GM23338 (cell line): Measurements from ENCODE around the gene MELTF. TPM values are rescaled to one million over a fixed set of nuclear protein-coding genes. Genes with fewer than 3 reads are reported as not detected.

Source experiments
- ATAC-seq: fragments of 200-7000 bp; cut with Tn5 transposase; 3 replicates; pipeline ENCODE4 v1.9.1; 2020
- DNase-seq: peaks from one replicate; pipeline ENCODE4 v3.0.0-alpha.2; 2015; ENCODE audit warnings: low spot score
- H2AFZ ChIP-seq: fragments of 200-600 bp; sonication (generic); 2 replicates; pipeline ENCODE4 v1.8.0; 2016; ENCODE audit warnings: antibody characterized with exemption, mild to moderate bottlenecking, moderate library complexity
- H3F3A ChIP-seq: fragments of 200-600 bp; sonication (generic); replicated peaks from 2 replicates; pipeline ENCODE4 v1.8.0; 2017; ENCODE audit warnings: antibody characterized with exemption, mixed run types, low read depth
- H3K27ac ChIP-seq: fragments of 200-600 bp; sonication (generic); 2 replicates; pipeline ENCODE4 v1.6.1; 2016; ENCODE audit warnings: low read depth
- H3K27me3 ChIP-seq: fragments of 200-600 bp; sonication (generic); 2 replicates; pipeline ENCODE4 v1.8.0; 2016; ENCODE audit warnings: mild to moderate bottlenecking, mixed run types, moderate library complexity; ENCODE audit not compliant: insufficient read depth
- H3K36me3 ChIP-seq: fragments of 200-600 bp; sonication (generic); 2 replicates; pipeline ENCODE4 v1.8.0; 2016; ENCODE audit warnings: mild to moderate bottlenecking; ENCODE audit not compliant: insufficient read depth
- H3K4me1 ChIP-seq: fragments of 200-600 bp; sonication (generic); 2 replicates; pipeline ENCODE4 v1.8.0; 2016; ENCODE audit warnings: mild to moderate bottlenecking, moderate library complexity; ENCODE audit not compliant: insufficient read depth
- H3K4me2 ChIP-seq: fragments of 200-600 bp; sonication (generic); 2 replicates; pipeline ENCODE4 v1.7.1; 2017; ENCODE audit warnings: mixed run types
- H3K4me3 ChIP-seq: fragments of 200-600 bp; sonication (generic); 2 replicates; pipeline ENCODE4 v1.6.1; 2016; ENCODE audit warnings: mixed run types
- H3K79me2 ChIP-seq: fragments of 200-600 bp; sonication (generic); replicated peaks from 2 replicates; pipeline ENCODE4 v1.8.0; 2017; ENCODE audit warnings: mild to moderate bottlenecking; ENCODE audit not compliant: insufficient read depth
- H3K9me2 ChIP-seq: fragments of 200-600 bp; sonication (generic); 2 replicates; pipeline ENCODE4 v1.8.0; 2017; ENCODE audit not compliant: insufficient read depth
- H4K20me1 ChIP-seq: fragments of 200-600 bp; sonication (generic); replicated peaks from 2 replicates; pipeline ENCODE4 v1.8.0; 2017; ENCODE audit warnings: mild to moderate bottlenecking; ENCODE audit not compliant: insufficient read depth
- H3K27ac Mint-ChIP-seq: 2 replicates; pipeline ENCODE4 v1.8.0; 2020; ENCODE audit warnings: inconsistent platforms, mild to moderate bottlenecking, moderate library complexity, mixed read lengths
- H3K27me3 Mint-ChIP-seq: 3 replicates; pipeline ENCODE4 v1.8.0; 2022; ENCODE audit warnings: low read depth, mild to moderate bottlenecking, moderate library complexity, mixed read lengths, inconsistent platforms; ENCODE audit not compliant: insufficient read depth, poor library complexity
- H3K36me3 Mint-ChIP-seq: 3 replicates; pipeline ENCODE4 v1.8.0; 2021; ENCODE audit warnings: low read depth, mild to moderate bottlenecking, inconsistent platforms, moderate library complexity, mixed read lengths
- H3K4me1 Mint-ChIP-seq: 3 replicates; pipeline ENCODE4 v1.8.0; 2020; ENCODE audit warnings: mild to moderate bottlenecking, inconsistent platforms, mixed read lengths
- H3K4me3 Mint-ChIP-seq: 3 replicates; pipeline ENCODE4 v1.8.0; 2021; ENCODE audit warnings: moderate library complexity, mild to moderate bottlenecking, inconsistent platforms, mixed read lengths
- H3K9me3 Mint-ChIP-seq: 3 replicates; pipeline ENCODE4 v1.8.0; 2020; ENCODE audit warnings: moderate library complexity, mild to moderate bottlenecking, inconsistent platforms, mixed read lengths
- CREB1 ChIP-seq: fragments of 250-450 bp; sonication (Bioruptor Pico); IDR thresholded peaks from 2 replicates; pipeline ENCODE4 v1.5.0; 2020; ENCODE audit warnings: low read depth, mild to moderate bottlenecking, moderate library complexity
- EZH2 ChIP-seq: fragments of 200-600 bp; sonication (generic); IDR thresholded peaks from one replicate; pipeline ENCODE4 v1.8.0; 2017; ENCODE audit warnings: antibody characterized with exemption, mild to moderate bottlenecking, low read depth; ENCODE audit not compliant: unreplicated experiment
- EZH2phosphoT487 ChIP-seq: fragments of 200-600 bp; sonication (generic); IDR thresholded peaks from one replicate; pipeline ENCODE4 v1.8.1; 2018; ENCODE audit warnings: antibody characterized with exemption; ENCODE audit not compliant: unreplicated experiment
- JUNB ChIP-seq: IDR thresholded peaks from one replicate; pipeline ENCODE4 v1.6.1; 2016; ENCODE audit warnings: antibody characterized with exemption; ENCODE audit not compliant: unreplicated experiment
- NANOG ChIP-seq: IDR thresholded peaks from 2 replicates; pipeline ENCODE4 v1.6.1; 2016; ENCODE audit warnings: antibody characterized with exemption, borderline replicate concordance
- POLR2AphosphoS5 ChIP-seq: IDR thresholded peaks from 2 replicates; pipeline ENCODE4 v1.6.1; 2016; ENCODE audit warnings: antibody characterized with exemption, low read depth
- STAT1 ChIP-seq: IDR thresholded peaks from one replicate; pipeline ENCODE4 v1.6.1; 2016; ENCODE audit warnings: antibody characterized with exemption; ENCODE audit not compliant: unreplicated experiment
- ZNF114 ChIP-seq: fragments of 250-450 bp; sonication (Bioruptor Pico); IDR thresholded peaks from 2 replicates; pipeline ENCODE4 v1.5.0; 2020; ENCODE audit warnings: mild to moderate bottlenecking, moderate library complexity
- ZNF331 ChIP-seq: fragments of 250-450 bp; sonication (Bioruptor Pico); IDR thresholded peaks from 2 replicates; pipeline ENCODE4 v1.5.0; 2020; ENCODE audit warnings: low read depth, mild to moderate bottlenecking, moderate library complexity
- polyA plus RNA-seq: library from polyadenylated mRNA; unstranded; fragments of >200 nt; fragmentation: Nextera tagmentation; extraction: Ambion mirVana; gene quantifications from 2 replicates; pipeline ENCODE4 v1.2.1, GENCODE V29; 2016
- total RNA-seq: library from RNA; depleted of rRNA; stranded (reverse); fragments of >200 nt; shearing (Covaris generic); gene quantifications from 2 replicates; pipeline ENCODE4 v1.2.3, GENCODE V29; 2014
- TF ChIP-seq, protein P1 (sequence below), 2 experiments: fragments of 200-600 bp in 1 of 2; sonication (generic) in 1 of 2; conservative IDR thresholded peaks; 2 replicates each; pipeline versions ENCODE4 v1.5.1 to v1.6.1; 2016 to 2017; ENCODE audit warnings: antibody characterized with exemption in 2 of 2, low read depth in 2 of 2, mild to moderate bottlenecking in 2 of 2, moderate library complexity in 1 of 2
- TF ChIP-seq, protein P2 (sequence below): fragments of 250-450 bp; sonication (Bioruptor Pico); IDR thresholded peaks from 2 replicates; pipeline ENCODE4 v1.5.0; 2020; ENCODE audit warnings: mild to moderate bottlenecking, moderate library complexity
- TF ChIP-seq, protein P3 (sequence below): IDR thresholded peaks from one replicate; pipeline ENCODE4 v1.6.1; 2018; ENCODE audit warnings: antibody characterized with exemption; ENCODE audit not compliant: unreplicated experiment
- TF ChIP-seq, protein P4 (sequence below): IDR thresholded peaks from 2 replicates; pipeline ENCODE4 v1.6.1; 2016; ENCODE audit warnings: antibody characterized with exemption

The MELTF gene
- total and polyA plus RNA-seq, 2 experiments from 2014 or later, result 1.4 to 5.2 TPM

DNA sequence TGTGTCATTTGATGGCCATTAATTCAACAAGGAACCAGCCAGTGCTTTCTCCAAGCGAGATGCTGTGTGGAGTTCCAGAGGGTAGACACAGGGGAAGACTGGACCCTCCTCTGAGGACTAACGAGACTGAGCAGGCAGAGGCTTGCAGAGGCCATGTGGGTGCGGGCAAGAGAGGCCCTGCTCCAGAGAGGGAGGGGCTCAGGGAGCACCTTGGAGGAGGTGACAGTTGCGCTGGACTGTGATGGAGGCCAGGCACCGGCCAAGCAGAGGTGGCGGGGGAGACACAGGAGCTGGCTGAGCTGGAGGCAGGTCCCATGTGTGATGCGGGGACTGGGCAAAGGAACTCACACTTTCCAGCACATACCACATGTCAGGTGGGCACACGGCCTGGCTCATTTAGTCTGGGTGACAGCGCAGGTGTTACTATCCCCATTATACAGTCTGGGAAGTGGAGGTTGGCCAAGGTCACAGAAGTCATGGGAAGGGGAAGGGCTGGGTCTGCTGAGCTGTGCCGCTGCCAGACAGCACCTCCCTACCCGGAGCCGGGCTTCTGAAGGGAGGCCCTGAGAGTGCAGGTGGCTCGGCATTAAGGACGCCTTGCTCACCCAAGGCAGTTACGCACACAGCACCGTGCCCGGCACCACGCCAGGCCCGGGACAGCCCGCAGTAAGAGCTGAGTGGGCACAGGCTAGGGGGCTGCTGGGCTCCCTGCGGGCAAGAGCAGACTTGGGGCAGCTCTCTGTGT, 3.7 kb downstream of the MELTF start:
- Histone ChIP-seq H3K27ac (no peak overlapping the region), H2AFZ (no peak overlapping the region), H3K27me3 (peaks cover 24% of the 10 kb centered on the region), H3K4me1 (peaks cover 8% of the 10 kb centered on the region; the same call in 1 of the 2 replicates), H3F3A (no peaks in the 10 kb centered on the region), H3K4me2 (no peak overlapping the region), H3K79me2 (no peaks in the 10 kb centered on the region), H3K9me2 (no peaks in the 10 kb centered on the region), H3K4me3 (no peak overlapping the region), H4K20me1 (no peaks in the 10 kb centered on the region), H3K36me3 (no peaks in the 10 kb centered on the region)
- no peak for ATAC-seq
- Mint-ChIP-seq H3K9me3 (no peaks in the 10 kb centered on the region; the same call in 2 of the 3 replicates), H3K36me3 (no peaks in the 10 kb centered on the region), H3K27ac (no peak overlapping the region), H3K4me3 (no peak overlapping the region), H3K27me3 (peaks cover 43% of the 10 kb centered on the region), H3K4me1 (peaks cover 40% of the 10 kb centered on the region)
- no peak for DNase-seq
- TF ChIP-seq, protein P1, sequence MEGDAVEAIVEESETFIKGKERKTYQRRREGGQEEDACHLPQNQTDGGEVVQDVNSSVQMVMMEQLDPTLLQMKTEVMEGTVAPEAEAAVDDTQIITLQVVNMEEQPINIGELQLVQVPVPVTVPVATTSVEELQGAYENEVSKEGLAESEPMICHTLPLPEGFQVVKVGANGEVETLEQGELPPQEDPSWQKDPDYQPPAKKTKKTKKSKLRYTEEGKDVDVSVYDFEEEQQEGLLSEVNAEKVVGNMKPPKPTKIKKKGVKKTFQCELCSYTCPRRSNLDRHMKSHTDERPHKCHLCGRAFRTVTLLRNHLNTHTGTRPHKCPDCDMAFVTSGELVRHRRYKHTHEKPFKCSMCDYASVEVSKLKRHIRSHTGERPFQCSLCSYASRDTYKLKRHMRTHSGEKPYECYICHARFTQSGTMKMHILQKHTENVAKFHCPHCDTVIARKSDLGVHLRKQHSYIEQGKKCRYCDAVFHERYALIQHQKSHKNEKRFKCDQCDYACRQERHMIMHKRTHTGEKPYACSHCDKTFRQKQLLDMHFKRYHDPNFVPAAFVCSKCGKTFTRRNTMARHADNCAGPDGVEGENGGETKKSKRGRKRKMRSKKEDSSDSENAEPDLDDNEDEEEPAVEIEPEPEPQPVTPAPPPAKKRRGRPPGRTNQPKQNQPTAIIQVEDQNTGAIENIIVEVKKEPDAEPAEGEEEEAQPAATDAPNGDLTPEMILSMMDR (conservative IDR thresholded peaks at IDR 0.05; ENCODE audit: low read depth in 2 of 2), result no peak
- TF ChIP-seq EZH2 (no peak), ZNF331 (CRISPR knock-in tag) (no peak), ZNF114 (CRISPR knock-in tag) (no peak), EZH2phosphoT487 (no peak), POLR2AphosphoS5 (no peak), STAT1 (no peak), NANOG (no peak), JUNB (no peak), CREB1 (no peak)
- TF ChIP-seq, protein P2, sequence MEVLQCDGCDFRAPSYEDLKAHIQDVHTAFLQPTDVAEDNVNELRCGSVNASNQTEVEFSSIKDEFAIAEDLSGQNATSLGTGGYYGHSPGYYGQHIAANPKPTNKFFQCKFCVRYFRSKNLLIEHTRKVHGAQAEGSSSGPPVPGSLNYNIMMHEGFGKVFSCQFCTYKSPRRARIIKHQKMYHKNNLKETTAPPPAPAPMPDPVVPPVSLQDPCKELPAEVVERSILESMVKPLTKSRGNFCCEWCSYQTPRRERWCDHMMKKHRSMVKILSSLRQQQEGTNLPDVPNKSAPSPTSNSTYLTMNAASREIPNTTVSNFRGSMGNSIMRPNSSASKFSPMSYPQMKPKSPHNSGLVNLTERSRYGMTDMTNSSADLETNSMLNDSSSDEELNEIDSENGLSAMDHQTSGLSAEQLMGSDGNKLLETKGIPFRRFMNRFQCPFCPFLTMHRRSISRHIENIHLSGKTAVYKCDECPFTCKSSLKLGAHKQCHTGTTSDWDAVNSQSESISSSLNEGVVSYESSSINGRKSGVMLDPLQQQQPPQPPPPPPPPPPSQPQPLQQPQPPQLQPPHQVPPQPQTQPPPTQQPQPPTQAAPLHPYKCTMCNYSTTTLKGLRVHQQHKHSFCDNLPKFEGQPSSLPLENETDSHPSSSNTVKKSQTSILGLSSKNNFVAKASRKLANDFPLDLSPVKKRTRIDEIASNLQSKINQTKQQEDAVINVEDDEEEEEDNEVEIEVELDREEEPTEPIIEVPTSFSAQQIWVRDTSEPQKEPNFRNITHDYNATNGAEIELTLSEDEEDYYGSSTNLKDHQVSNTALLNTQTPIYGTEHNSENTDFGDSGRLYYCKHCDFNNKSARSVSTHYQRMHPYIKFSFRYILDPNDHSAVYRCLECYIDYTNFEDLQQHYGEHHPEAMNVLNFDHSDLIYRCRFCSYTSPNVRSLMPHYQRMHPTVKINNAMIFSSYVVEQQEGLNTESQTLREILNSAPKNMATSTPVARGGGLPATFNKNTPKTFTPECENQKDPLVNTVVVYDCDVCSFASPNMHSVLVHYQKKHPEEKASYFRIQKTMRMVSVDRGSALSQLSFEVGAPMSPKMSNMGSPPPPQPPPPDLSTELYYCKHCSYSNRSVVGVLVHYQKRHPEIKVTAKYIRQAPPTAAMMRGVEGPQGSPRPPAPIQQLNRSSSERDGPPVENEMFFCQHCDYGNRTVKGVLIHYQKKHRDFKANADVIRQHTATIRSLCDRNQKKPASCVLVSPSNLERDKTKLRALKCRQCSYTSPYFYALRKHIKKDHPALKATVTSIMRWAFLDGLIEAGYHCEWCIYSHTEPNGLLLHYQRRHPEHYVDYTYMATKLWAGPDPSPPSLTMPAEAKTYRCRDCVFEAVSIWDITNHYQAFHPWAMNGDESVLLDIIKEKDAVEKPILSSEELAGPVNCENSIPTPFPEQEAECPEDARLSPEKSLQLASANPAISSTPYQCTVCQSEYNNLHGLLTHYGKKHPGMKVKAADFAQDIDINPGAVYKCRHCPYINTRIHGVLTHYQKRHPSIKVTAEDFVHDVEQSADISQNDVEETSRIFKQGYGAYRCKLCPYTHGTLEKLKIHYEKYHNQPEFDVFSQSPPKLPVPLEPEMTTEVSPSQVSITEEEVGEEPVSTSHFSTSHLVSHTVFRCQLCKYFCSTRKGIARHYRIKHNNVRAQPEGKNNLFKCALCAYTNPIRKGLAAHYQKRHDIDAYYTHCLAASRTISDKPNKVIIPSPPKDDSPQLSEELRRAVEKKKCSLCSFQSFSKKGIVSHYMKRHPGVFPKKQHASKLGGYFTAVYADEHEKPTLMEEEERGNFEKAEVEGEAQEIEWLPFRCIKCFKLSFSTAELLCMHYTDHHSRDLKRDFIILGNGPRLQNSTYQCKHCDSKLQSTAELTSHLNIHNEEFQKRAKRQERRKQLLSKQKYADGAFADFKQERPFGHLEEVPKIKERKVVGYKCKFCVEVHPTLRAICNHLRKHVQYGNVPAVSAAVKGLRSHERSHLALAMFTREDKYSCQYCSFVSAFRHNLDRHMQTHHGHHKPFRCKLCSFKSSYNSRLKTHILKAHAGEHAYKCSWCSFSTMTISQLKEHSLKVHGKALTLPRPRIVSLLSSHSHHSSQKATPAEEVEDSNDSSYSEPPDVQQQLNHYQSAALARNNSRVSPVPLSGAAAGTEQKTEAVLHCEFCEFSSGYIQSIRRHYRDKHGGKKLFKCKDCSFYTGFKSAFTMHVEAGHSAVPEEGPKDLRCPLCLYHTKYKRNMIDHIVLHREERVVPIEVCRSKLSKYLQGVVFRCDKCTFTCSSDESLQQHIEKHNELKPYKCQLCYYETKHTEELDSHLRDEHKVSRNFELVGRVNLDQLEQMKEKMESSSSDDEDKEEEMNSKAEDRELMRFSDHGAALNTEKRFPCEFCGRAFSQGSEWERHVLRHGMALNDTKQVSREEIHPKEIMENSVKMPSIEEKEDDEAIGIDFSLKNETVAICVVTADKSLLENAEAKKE, result no peak
- TF ChIP-seq, protein P3, sequence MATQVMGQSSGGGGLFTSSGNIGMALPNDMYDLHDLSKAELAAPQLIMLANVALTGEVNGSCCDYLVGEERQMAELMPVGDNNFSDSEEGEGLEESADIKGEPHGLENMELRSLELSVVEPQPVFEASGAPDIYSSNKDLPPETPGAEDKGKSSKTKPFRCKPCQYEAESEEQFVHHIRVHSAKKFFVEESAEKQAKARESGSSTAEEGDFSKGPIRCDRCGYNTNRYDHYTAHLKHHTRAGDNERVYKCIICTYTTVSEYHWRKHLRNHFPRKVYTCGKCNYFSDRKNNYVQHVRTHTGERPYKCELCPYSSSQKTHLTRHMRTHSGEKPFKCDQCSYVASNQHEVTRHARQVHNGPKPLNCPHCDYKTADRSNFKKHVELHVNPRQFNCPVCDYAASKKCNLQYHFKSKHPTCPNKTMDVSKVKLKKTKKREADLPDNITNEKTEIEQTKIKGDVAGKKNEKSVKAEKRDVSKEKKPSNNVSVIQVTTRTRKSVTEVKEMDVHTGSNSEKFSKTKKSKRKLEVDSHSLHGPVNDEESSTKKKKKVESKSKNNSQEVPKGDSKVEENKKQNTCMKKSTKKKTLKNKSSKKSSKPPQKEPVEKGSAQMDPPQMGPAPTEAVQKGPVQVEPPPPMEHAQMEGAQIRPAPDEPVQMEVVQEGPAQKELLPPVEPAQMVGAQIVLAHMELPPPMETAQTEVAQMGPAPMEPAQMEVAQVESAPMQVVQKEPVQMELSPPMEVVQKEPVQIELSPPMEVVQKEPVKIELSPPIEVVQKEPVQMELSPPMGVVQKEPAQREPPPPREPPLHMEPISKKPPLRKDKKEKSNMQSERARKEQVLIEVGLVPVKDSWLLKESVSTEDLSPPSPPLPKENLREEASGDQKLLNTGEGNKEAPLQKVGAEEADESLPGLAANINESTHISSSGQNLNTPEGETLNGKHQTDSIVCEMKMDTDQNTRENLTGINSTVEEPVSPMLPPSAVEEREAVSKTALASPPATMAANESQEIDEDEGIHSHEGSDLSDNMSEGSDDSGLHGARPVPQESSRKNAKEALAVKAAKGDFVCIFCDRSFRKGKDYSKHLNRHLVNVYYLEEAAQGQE, result no peak
- TF ChIP-seq, protein P4, sequence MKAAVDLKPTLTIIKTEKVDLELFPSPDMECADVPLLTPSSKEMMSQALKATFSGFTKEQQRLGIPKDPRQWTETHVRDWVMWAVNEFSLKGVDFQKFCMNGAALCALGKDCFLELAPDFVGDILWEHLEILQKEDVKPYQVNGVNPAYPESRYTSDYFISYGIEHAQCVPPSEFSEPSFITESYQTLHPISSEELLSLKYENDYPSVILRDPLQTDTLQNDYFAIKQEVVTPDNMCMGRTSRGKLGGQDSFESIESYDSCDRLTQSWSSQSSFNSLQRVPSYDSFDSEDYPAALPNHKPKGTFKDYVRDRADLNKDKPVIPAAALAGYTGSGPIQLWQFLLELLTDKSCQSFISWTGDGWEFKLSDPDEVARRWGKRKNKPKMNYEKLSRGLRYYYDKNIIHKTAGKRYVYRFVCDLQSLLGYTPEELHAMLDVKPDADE, result no peak
